IMR-90 (cell line): Measurements from ENCODE around the gene RND1. TPM values are rescaled to one million over a fixed set of nuclear protein-coding genes. Genes with fewer than 3 reads are reported as not detected.

ENCODE experiments used
- ATAC-seq: fragments of 200-7000 bp; cut with Tn5 transposase; 2 replicates; pipeline ENCODE4 v1.9.1; 2020; ENCODE audit warnings: low read depth, mild to moderate bottlenecking, moderate library complexity
- BruUV-seq: library from RNA; stranded (reverse); fragments of 400-500 nt; replicated peaks from 2 replicates; lab custom pipeline; 2021; lab: Mats Ljungman, UMichigan
- CTCF ChIA-PET: fragments of 300-600 bp; formaldehyde crosslinking; extraction: SDS; loops from one replicate; lab custom pipeline; 2021; ENCODE audit warnings: antibody characterized with exemption; lab: Yijun Ruan, JAX
- POLR2A ChIA-PET: fragments of 300-600 bp; sonication (Branson Sonifier 250); formaldehyde crosslinking; loops from one replicate; lab custom pipeline; 2022; ENCODE audit warnings: antibody characterized with exemption; ENCODE audit not compliant: unreplicated experiment; lab: Charles Lee
- DNase-seq: peaks from one replicate; pipeline ENCODE4 v3.0.0; 2013
- H2AFZ ChIP-seq: replicated peaks from 2 replicates; pipeline ENCODE3; 2013; ENCODE audit warnings: low read length, mild to moderate bottlenecking; ENCODE audit not compliant: poor library complexity
- H2AK5ac ChIP-seq: 2 replicates; pipeline ENCODE4 v1.6.1; 2013; ENCODE audit warnings: low read depth, low read length, inconsistent platforms
- H2AK9ac ChIP-seq: replicated peaks from 2 replicates; pipeline ENCODE3; 2013; ENCODE audit warnings: mild to moderate bottlenecking, low read depth, low read length, moderate library complexity; ENCODE audit not compliant: poor library complexity
- H2BK120ac ChIP-seq: 2 replicates; pipeline ENCODE4 v1.6.1; 2013; ENCODE audit warnings: low read depth, low read length, inconsistent platforms
- H2BK15ac ChIP-seq: 3 replicates; pipeline ENCODE4 v1.6.1; 2013; ENCODE audit warnings: low read depth, low read length, inconsistent platforms
- H2BK20ac ChIP-seq: 2 replicates; pipeline ENCODE4 v1.6.1; 2013; ENCODE audit warnings: low read depth, mild to moderate bottlenecking, inconsistent platforms, low read length, moderate library complexity
- H2BK5ac ChIP-seq: 2 replicates; pipeline ENCODE4 v1.6.1; 2013; ENCODE audit warnings: mild to moderate bottlenecking, low read depth, low read length, inconsistent platforms; ENCODE audit not compliant: poor library complexity, severe bottlenecking
- H3K14ac ChIP-seq: replicated peaks from 2 replicates; pipeline ENCODE4 v1.6.1; 2013; ENCODE audit warnings: low read depth, low read length, inconsistent platforms
- H3K18ac ChIP-seq: 2 replicates; pipeline ENCODE4 v1.6.1; 2013; ENCODE audit warnings: low read depth, low read length, control low read depth
- H3K23ac ChIP-seq: 2 replicates; pipeline ENCODE4 v1.6.1; 2013; ENCODE audit warnings: low read depth, low read length, inconsistent platforms
- H3K27ac ChIP-seq: 2 replicates; pipeline ENCODE4 v1.5.1; 2013; ENCODE audit warnings: mild to moderate bottlenecking, control low read depth, low read length; ENCODE audit not compliant: insufficient read depth
- H3K27me3 ChIP-seq: 2 replicates; pipeline ENCODE4 v1.6.1; 2013; ENCODE audit warnings: low read length; ENCODE audit not compliant: control insufficient read depth, insufficient read depth
- H3K36me3 ChIP-seq: 2 replicates; pipeline ENCODE4 v1.6.1; 2013; ENCODE audit warnings: low read length, mixed read lengths; ENCODE audit not compliant: control insufficient read depth, insufficient read depth
- H3K4ac ChIP-seq: 2 replicates; pipeline ENCODE4 v1.6.1; 2013; ENCODE audit warnings: low read depth, low read length, inconsistent platforms
- H3K4me1 ChIP-seq: 2 replicates; pipeline ENCODE4 v1.6.1; 2013; ENCODE audit warnings: low read length, mixed read lengths; ENCODE audit not compliant: control insufficient read depth, insufficient read depth
- H3K4me2 ChIP-seq: 2 replicates; pipeline ENCODE4 v1.6.1; 2013; ENCODE audit warnings: low read depth, mild to moderate bottlenecking, control low read depth, low read length, moderate library complexity
- H3K4me3 ChIP-seq: 2 replicates; pipeline ENCODE4 v1.5.1; 2013; ENCODE audit warnings: low read depth, mild to moderate bottlenecking, control low read depth, low read length, moderate library complexity; ENCODE audit not compliant: insufficient read depth
- H3K56ac ChIP-seq: 2 replicates; pipeline ENCODE4 v1.6.1; 2013; ENCODE audit warnings: low read length, inconsistent platforms; ENCODE audit not compliant: insufficient read depth; ENCODE audit errors: extremely low read depth
- H3K79me1 ChIP-seq, 2 experiments: 2 replicates each; pipeline ENCODE4 v1.6.1; 2013; ENCODE audit warnings: low read length in 2 of 2, inconsistent platforms in 1 of 2, low read depth in 1 of 2
- H3K9ac ChIP-seq: 2 replicates; pipeline ENCODE4 v1.6.1; 2013; ENCODE audit warnings: low read depth, low read length, control low read depth
- H3K9me1 ChIP-seq: 2 replicates; pipeline ENCODE4 v1.6.1; 2013; ENCODE audit warnings: low read length, inconsistent platforms; ENCODE audit not compliant: insufficient read depth
- H3K9me3 ChIP-seq: 2 replicates; pipeline ENCODE4 v1.6.1; 2013; ENCODE audit warnings: low read length; ENCODE audit not compliant: control insufficient read depth, insufficient read depth
- H4K20me1 ChIP-seq: 2 replicates; pipeline ENCODE4 v1.6.1; 2013; ENCODE audit warnings: low read length, inconsistent platforms; ENCODE audit not compliant: insufficient read depth
- H4K5ac ChIP-seq: 2 replicates; pipeline ENCODE4 v1.6.1; 2013; ENCODE audit warnings: mild to moderate bottlenecking, low read depth, low read length, control low read depth
- H4K8ac ChIP-seq, 2 experiments: 2 replicates each; pipeline ENCODE4 v1.6.1; 2013; ENCODE audit warnings: low read depth in 2 of 2, low read length in 2 of 2, control low read depth in 1 of 2, inconsistent platforms in 1 of 2
- H4K91ac ChIP-seq: 2 replicates; pipeline ENCODE4 v1.6.1; 2013; ENCODE audit warnings: low read depth, low read length, inconsistent platforms; ENCODE audit not compliant: insufficient read depth
- CHD1 ChIP-seq: IDR thresholded peaks from 2 replicates; pipeline ENCODE4 v1.6.1; 2012; ENCODE audit warnings: low read depth, low read length, improper control_type of control experiment
- FOS ChIP-seq: fragments of 150-350 bp; IDR thresholded peaks from 2 replicates; pipeline ENCODE4 v1.6.1; 2016; ENCODE audit warnings: low read depth, low read length
- MAFK ChIP-seq: IDR thresholded peaks from 2 replicates; pipeline ENCODE4 v1.6.1; 2012; ENCODE audit warnings: low read depth, low read length, improper control_type of control experiment
- NFE2L2 ChIP-seq: fragments of 150-350 bp; IDR thresholded peaks from 2 replicates; pipeline ENCODE4 v1.6.1; 2016; ENCODE audit warnings: low read depth, mild to moderate bottlenecking, low read length
- RAD21 ChIP-seq: IDR thresholded peaks from 2 replicates; pipeline ENCODE4 v1.6.1; 2012; ENCODE audit warnings: low read length, improper control_type of control experiment
- RCOR1 ChIP-seq: IDR thresholded peaks from 2 replicates; pipeline ENCODE4 v1.6.1; 2012; ENCODE audit warnings: mild to moderate bottlenecking, low read length, improper control_type of control experiment; ENCODE audit not compliant: insufficient replicate concordance
- WGBS, 2 experiments: methylation state at CpG; one replicate each; pipeline versions ENCODE4 v1.1.5 to v1.1.7; 2013; ENCODE audit warnings: missing lambda C conversion rate in 2 of 2; ENCODE audit not compliant: insufficient read length in 1 of 2; ENCODE audit errors: extremely low coverage in 2 of 2; 5-methylcytosine and 5-hydroxymethylcytosine counted together
- dilution Hi-C: fragments of 300-500 bp; cut with HindIII; formaldehyde crosslinking; loops from one replicate; pipeline ENCODE4 v1.14.3; 2018; ENCODE audit warnings: low sequenced_read_pairs; ENCODE audit not compliant: unreplicated experiment
- in situ Hi-C: fragments of 300-500 bp; cut with MboI; formaldehyde crosslinking; loops from 3 replicates; pipeline ENCODE4 v1.14.3; 2019; ENCODE audit warnings: low sequenced_read_pairs, inconsistent platforms, mixed read lengths
- intact Hi-C: fragments of 100-400 bp; cut with micrococcal nuclease; formaldehyde crosslinking; loops from 2 replicates; pipeline ENCODE4 v1.10.0; 2022
- polyA plus RNA-seq, 3 experiments: library from polyadenylated mRNA; depleted of rRNA; stranded (reverse); fragments of >200 nt; gene quantifications; 2 replicates each; pipeline ENCODE4 v1.2.3, GENCODE V29; 2012; ENCODE audit warnings: low replicate concordance in 1 of 3
- total RNA-seq: library from RNA; depleted of rRNA; stranded (reverse); fragments of >200 nt; gene quantifications from 2 replicates; pipeline ENCODE4 v1.2.3, GENCODE V29; 2012
- TF ChIP-seq, protein P1 (sequence below): fragments of 150-350 bp; IDR thresholded peaks from 2 replicates; pipeline ENCODE4 v1.6.1; 2016; ENCODE audit warnings: low read depth, mild to moderate bottlenecking, low read length, moderate library complexity, borderline replicate concordance
- TF ChIP-seq, protein P2 (sequence below): conservative IDR thresholded peaks from 2 replicates; pipeline ENCODE4 v1.5.1; 2012; ENCODE audit warnings: mild to moderate bottlenecking, low read depth, low read length, improper control_type of control experiment

RND1 gene
- total and polyA plus RNA-seq, 2 of the 4 experiments (the other 2 are of a cell fraction), result under 0.01 to 0.21 TPM

DNA sequence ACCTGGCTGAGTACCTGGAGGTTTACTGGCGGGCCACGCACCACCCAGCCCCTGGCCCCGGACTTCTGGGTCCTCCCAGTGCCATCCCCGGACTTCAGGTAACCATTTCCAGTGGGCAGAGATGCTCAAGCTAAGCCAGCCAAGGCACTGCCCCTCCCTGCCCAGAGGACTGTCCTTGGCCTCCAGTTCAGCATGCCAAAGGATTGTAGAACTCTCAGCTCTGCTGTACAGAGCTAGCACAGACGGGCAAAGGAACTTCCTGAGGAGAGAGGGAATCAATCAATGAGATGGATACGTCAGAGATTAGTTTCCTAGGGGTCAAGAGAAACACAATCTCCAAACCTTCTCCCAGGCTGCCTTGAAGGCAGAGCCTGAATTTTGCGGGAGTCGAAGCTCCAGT, 38.6 kb downstream of the RND1 start:
- DNase-seq (no peak), ATAC-seq (no peak)
- Histone ChIP-seq H2AFZ (no peak overlapping the region), H2BK120ac (no peak overlapping the region), H3K14ac (no peak overlapping the region), H3K4me3 (no peak overlapping the region), H3K27me3 (no peaks in the 10 kb centered on the region), H3K36me3 (peaks cover 87% of the 10 kb centered on the region), H3K56ac (no peak overlapping the region), H2BK20ac (no peak overlapping the region), H2BK15ac (no peak overlapping the region), H3K4me1 (no peaks in the 10 kb centered on the region), H3K18ac (no peak overlapping the region), H4K5ac (no peak overlapping the region), H3K9me1 (no peaks in the 10 kb centered on the region; the same call in none of the 2 replicates), H4K91ac (no peak overlapping the region), H3K27ac (no peak overlapping the region), H4K8ac (no peak overlapping the region), H2AK5ac (no peak overlapping the region), H3K23ac (no peak overlapping the region), H3K9me3 (no peaks in the 10 kb centered on the region), H4K20me1 (peaks cover 31% of the 10 kb centered on the region), H2AK9ac (no peak overlapping the region), H3K79me1 (peaks cover 2 to 24% of the 10 kb centered on the region in 2 experiments; a peak in 2 of 4 replicates), H3K4me2 (no peak overlapping the region), H2BK5ac (no peak overlapping the region), H3K4ac (no peak overlapping the region), H3K9ac (no peak overlapping the region)
- dilution Hi-C loops (no loop called here), intact Hi-C loops (no loop called here), in situ Hi-C loops (no loop called here)
- no peak for TF ChIP-seq RAD21
- TF ChIP-seq FOS, result no peak
- TF ChIP-seq NFE2L2, result no peak
- TF ChIP-seq, protein P1, sequence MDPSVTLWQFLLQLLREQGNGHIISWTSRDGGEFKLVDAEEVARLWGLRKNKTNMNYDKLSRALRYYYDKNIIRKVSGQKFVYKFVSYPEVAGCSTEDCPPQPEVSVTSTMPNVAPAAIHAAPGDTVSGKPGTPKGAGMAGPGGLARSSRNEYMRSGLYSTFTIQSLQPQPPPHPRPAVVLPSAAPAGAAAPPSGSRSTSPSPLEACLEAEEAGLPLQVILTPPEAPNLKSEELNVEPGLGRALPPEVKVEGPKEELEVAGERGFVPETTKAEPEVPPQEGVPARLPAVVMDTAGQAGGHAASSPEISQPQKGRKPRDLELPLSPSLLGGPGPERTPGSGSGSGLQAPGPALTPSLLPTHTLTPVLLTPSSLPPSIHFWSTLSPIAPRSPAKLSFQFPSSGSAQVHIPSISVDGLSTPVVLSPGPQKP, result no peak
- TF ChIP-seq, protein P2, sequence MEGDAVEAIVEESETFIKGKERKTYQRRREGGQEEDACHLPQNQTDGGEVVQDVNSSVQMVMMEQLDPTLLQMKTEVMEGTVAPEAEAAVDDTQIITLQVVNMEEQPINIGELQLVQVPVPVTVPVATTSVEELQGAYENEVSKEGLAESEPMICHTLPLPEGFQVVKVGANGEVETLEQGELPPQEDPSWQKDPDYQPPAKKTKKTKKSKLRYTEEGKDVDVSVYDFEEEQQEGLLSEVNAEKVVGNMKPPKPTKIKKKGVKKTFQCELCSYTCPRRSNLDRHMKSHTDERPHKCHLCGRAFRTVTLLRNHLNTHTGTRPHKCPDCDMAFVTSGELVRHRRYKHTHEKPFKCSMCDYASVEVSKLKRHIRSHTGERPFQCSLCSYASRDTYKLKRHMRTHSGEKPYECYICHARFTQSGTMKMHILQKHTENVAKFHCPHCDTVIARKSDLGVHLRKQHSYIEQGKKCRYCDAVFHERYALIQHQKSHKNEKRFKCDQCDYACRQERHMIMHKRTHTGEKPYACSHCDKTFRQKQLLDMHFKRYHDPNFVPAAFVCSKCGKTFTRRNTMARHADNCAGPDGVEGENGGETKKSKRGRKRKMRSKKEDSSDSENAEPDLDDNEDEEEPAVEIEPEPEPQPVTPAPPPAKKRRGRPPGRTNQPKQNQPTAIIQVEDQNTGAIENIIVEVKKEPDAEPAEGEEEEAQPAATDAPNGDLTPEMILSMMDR, result no peak
- TF ChIP-seq RCOR1, result no peak
- no peak for TF ChIP-seq CHD1
- no peak for TF ChIP-seq MAFK
- WGBS, 2 experiments, result 93% methylated on average over 2 of the region's 8 CpGs; no CpG with 5 or more reads in 1 of the 2 experiments
- no TSS peak for BruUV-seq
- CTCF ChIA-PET, result interaction anchor here (1.4 kb wide), 1 partner anchor 12 kb away, joined by 5 read pairs; no protein-coding TSS in a partner anchor
- POLR2A ChIA-PET, result interaction anchor here (1.0 kb wide), 1 partner anchor 9 kb away, joined by 3 read pairs; the partner anchor contains the start of gene CACNB3
